ENCODE results near the gene H1-8. TPM values are rescaled to one million over a fixed set of nuclear protein-coding genes. Genes with fewer than 3 reads are reported as not detected.

H1-8 gene
- total RNA-seq, 6 experiments from 2014 or later: not detected

DNA sequence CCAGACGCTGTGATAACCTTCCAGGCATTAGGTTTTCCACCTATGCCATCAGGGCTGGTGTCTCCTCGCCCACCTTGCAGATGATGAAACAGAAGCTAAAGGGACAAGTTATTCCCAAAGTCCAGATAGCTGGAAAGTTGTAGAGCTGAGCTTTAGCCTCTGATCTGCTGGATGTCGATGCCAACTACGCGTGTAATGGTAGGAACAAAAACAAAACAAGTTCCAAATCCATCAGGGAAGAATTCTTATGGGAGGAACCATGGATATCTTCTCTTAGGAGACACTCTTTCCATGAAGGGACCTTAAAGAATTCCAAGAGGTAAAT is 42.7 kb upstream of the H1-8 start:
- peaks cover 14% of the 10 kb centered on the region; the same call in 1 of the 2 replicates for H3K36me3 Mint-ChIP-seq (ENCODE audit: low read depth)
- H3K4me3 Mint-ChIP-seq: no peak overlapping the region
- H3K4me1 Mint-ChIP-seq (ENCODE audit: low read depth): peaks cover 43% of the 10 kb centered on the region
- DNase-seq: no peak
- TF ChIP-seq, protein P1, sequence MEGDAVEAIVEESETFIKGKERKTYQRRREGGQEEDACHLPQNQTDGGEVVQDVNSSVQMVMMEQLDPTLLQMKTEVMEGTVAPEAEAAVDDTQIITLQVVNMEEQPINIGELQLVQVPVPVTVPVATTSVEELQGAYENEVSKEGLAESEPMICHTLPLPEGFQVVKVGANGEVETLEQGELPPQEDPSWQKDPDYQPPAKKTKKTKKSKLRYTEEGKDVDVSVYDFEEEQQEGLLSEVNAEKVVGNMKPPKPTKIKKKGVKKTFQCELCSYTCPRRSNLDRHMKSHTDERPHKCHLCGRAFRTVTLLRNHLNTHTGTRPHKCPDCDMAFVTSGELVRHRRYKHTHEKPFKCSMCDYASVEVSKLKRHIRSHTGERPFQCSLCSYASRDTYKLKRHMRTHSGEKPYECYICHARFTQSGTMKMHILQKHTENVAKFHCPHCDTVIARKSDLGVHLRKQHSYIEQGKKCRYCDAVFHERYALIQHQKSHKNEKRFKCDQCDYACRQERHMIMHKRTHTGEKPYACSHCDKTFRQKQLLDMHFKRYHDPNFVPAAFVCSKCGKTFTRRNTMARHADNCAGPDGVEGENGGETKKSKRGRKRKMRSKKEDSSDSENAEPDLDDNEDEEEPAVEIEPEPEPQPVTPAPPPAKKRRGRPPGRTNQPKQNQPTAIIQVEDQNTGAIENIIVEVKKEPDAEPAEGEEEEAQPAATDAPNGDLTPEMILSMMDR (IDR thresholded peaks at IDR 0.05): no peak
- no peaks in the 10 kb centered on the region for H3K9me3 Mint-ChIP-seq
- H3K27ac Mint-ChIP-seq: no peak overlapping the region
- H3K27me3 Mint-ChIP-seq (ENCODE audit: insufficient read depth): no peaks in the 10 kb centered on the region

DNA sequence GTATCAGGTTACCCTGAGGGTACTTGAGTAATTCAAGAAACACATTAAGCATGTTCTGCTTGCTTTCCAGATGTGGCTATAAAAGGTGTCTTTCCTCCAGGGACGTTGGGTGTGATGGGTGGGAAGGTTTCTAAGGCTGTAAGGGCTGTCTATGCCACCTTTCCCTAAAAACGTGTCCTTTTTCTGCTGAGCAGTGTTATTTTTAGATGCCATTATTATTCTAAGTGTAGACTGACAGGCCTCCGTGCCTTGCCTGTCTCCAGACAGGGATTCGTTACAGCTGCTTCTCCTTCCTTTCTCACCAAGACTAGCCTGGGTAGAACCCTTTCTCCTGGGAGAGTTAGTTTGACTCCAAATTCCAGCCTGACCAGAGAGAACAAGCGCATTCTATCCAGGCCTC is 41.3 kb upstream of the H1-8 start:
- Mint-ChIP-seq H3K9me3 (no peaks in the 10 kb centered on the region), H3K36me3 (ENCODE audit: low read depth) (peaks cover 11% of the 10 kb centered on the region; the same call in 1 of the 2 replicates), H3K4me1 (ENCODE audit: low read depth) (peaks cover 33% of the 10 kb centered on the region), H3K27me3 (ENCODE audit: insufficient read depth) (no peaks in the 10 kb centered on the region), H3K4me3 (no peak overlapping the region), H3K27ac (no peak overlapping the region)
- DNase-seq: no peak
- TF ChIP-seq, protein P1 (IDR thresholded peaks at IDR 0.05): no peak

DNA sequence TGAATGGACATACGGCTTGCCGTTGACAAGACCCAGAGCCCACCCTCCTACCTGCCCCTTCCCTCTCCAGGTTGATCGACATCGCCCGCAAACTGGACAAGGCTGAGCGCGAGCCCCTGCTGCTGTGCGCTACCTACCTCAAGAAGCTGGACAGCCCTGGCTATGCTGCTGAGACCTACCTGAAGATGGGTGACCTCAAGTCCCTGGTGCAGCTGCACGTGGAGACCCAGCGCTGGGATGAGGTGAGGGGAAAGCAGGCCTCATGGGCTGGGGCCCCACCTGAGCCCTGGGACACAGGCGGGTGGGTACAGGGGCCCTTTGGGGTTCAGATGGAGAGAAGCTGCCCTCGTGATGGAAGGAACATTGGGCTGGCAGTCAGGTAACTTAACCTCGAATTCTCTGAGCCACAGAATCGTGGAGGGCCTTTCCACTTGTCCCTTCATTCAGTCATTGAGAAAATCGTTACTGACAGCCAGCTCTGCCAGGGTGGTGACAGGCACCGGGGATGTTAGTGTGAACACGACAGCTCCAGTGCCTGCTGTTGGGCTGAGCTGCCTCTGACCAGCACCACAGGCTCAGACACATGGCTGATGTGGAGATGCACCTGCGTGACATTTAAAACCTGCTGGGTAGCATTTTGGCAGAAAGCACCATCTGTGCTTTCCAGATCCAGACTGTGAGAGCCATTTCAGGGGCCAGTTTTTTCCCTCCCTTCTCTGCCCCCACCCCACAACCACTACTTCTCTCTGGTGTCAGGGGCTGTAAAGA is 40.1 kb upstream of the H1-8 start:
- no peak overlapping the region for H3K27ac Mint-ChIP-seq
- H3K9me3 Mint-ChIP-seq: no peaks in the 10 kb centered on the region
- H3K4me3 Mint-ChIP-seq: no peak overlapping the region
- no peak for DNase-seq
- no peaks in the 10 kb centered on the region for H3K27me3 Mint-ChIP-seq (ENCODE audit: insufficient read depth)
- peaks cover 24% of the 10 kb centered on the region for H3K4me1 Mint-ChIP-seq (ENCODE audit: low read depth)
- TF ChIP-seq, protein P1 (IDR thresholded peaks at IDR 0.05): no peak
- H3K36me3 Mint-ChIP-seq (ENCODE audit: low read depth): peaks cover 9% of the 10 kb centered on the region; the same call in 1 of the 2 replicates

DNA sequence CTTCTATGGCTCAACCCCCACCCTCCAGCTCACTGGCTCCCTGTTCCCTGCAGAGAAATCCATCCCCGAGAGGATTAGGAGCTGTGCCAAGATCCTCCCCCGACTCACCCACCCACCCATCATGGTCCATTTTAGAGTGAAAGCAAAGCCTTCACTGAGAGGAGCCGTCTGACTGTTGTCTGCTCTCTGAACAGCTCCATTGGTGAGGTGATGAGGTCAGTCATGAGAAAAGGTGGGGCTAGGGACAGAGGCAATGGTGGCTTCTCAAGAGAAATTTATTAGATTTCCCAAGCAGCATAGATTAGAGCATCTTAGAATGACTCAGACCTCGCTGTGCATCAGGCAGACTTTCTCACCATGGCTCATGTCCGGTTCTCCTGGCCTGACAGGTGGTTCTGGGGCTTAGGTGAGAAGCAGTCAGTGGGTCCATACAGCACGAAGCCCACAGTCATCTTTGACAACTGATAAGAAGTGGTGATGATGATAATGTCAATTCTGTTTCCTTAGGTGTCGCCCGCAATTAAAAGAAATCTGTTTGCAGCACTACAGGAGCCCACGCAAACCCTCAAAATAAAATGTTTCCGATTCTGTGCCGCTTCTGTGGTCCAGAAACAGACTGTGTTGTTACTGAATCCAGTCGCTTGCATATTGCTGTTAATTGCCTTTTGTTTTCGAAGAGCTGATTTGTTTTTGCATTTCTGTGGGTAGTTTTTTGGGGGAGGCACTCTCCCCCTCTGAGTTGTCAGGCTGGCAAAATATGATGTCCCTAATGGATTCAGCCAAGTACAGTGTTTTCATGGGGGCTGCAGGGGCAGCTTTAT is 39.3 kb upstream of the H1-8 start:
- TF ChIP-seq, protein P1 (IDR thresholded peaks at IDR 0.05): no peak
- DNase-seq: peak; percentile 49
- Mint-ChIP-seq H3K4me3 (no peak overlapping the region), H3K27ac (no peak overlapping the region), H3K4me1 (ENCODE audit: low read depth) (peaks cover 21% of the 10 kb centered on the region), H3K9me3 (no peaks in the 10 kb centered on the region), H3K27me3 (ENCODE audit: insufficient read depth) (no peaks in the 10 kb centered on the region; the same call in 1 of the 2 replicates), H3K36me3 (ENCODE audit: low read depth) (peaks cover 16% of the 10 kb centered on the region)

DNA sequence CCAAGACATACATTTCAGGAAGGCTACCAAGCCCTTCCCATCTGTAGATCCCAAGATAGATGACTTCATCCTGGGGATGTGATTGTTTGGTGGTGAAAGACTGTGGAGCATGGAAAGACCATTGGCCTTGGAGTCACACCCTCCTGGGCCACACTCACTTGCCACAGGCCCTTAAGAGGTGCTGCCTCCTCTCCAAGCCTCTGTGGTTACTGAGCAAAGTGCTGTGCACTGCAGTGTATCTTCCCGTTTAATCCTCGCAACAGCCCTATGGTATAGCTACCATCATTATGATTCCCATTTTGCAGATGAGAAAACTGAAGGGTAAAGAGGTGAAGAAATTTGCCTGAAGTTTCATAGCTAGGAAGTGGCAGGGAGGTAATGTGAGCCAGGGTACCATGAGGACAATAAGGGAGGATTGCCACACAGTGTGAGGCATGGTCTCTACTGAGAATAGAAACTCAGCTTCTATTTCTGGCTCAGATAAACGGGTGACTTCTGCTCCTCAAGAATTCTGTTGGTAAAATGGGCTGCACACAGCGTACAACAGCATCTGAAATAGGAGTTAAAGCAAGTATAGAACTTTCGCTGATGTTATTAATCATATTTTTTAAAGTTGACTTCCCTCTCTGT is 38.4 kb upstream of the H1-8 start:
- TF ChIP-seq, protein P1 (IDR thresholded peaks at IDR 0.05): no peak
- Mint-ChIP-seq H3K27ac (no peak overlapping the region), H3K4me3 (no peak overlapping the region), H3K9me3 (no peaks in the 10 kb centered on the region), H3K4me1 (ENCODE audit: low read depth) (peaks cover 12% of the 10 kb centered on the region), H3K27me3 (ENCODE audit: insufficient read depth) (no peaks in the 10 kb centered on the region; the same call in none of the 2 replicates), H3K36me3 (ENCODE audit: low read depth) (peaks cover 17% of the 10 kb centered on the region)
- no peak for DNase-seq
